Pancreas (tissue), 10 donors: ENCODE measurements around the gene VTA1. TPM values are rescaled to one million over a fixed set of nuclear protein-coding genes. Genes with fewer than 3 reads are reported as not detected.

Experiments used
- ATAC-seq, 4 donors: fragments of 200-7000 bp; cut with Tn5 transposase; one replicate each; pipeline versions ENCODE4 v1.8.0 to v1.9.1; 2020; ENCODE audit warnings: mild to moderate bottlenecking in 4 of 4, moderate library complexity in 4 of 4
- DNase-seq, 6 donors: peaks; one replicate each; pipeline ENCODE4 v3.0.0-alpha.2; 2020
- FAIRE-seq: peaks from 2 replicates; lab custom pipeline; 2012; peaks lifted over from hg19 to GRCh38; lab: Jason Lieb, UNC
- H3K27ac ChIP-seq, 4 donors: fragments of 200-600 bp; sonication (generic); 1 replicate in 3 of 4; 2 replicates in 1 of 4; pipeline versions ENCODE4 v1.5.0 to v1.8.0; 2020
- H3K27me3 ChIP-seq, 4 donors: fragments of 200-600 bp; one replicate each; pipeline ENCODE4 v1.8.0; 2021
- H3K36me3 ChIP-seq, 3 donors: fragments of 200-600 bp; sonication (generic) in 1 of 3; one replicate each; pipeline versions ENCODE4 v1.5.0 to v1.8.0; 2020 to 2021
- H3K4me1 ChIP-seq, 3 donors: fragments of 200-600 bp; one replicate each; pipeline ENCODE4 v1.8.0; 2021
- H3K4me3 ChIP-seq, 4 donors: fragments of 200-600 bp; sonication (generic) in 2 of 4; one replicate each; pipeline versions ENCODE4 v1.5.0 to v1.8.0; 2020 to 2021
- H3K9me3 ChIP-seq, 4 donors: fragments of 200-600 bp; one replicate each; pipeline ENCODE4 v1.8.0; 2021
- WGBS, 2 donors: extraction: QIAGEN DNeasy Blood & Tissue Kit; methylation state at CpG; one replicate each; pipeline ENCODE4 v1.1.7; 2013; 5-methylcytosine and 5-hydroxymethylcytosine counted together
- intact Hi-C, 3 donors: fragments of 100-400 bp; cut with DNase I; formaldehyde crosslinking; loops; one replicate each; pipeline versions ENCODE4 v1.11.1 to v1.14.2; 2022
- polyA plus RNA-seq, 2 donors: library from polyadenylated mRNA; stranded (reverse); fragments of 200-250 nt; gene quantifications; one replicate each; pipeline ENCODE4 v1.2.3, GENCODE V29; 2013
- total RNA-seq, 6 donors: library from RNA; stranded (reverse); fragmentation: NEBNext Ultra II Directional in 4 of 6; extraction: Animal tissue kit (Norgen Biotek cat#: 25700) in 4 of 6; gene quantifications; one replicate each; pipeline versions ENCODE4 v1.2.1 to v1.2.4, GENCODE V29; 2021 to 2023
- TF ChIP-seq, protein P1 (sequence below), 4 donors: fragments of 200-600 bp; sonication (generic) in 3 of 4; IDR thresholded peaks; one replicate each; pipeline versions ENCODE4 v1.5.0 to v1.8.0; 2021; ENCODE audit warnings: antibody characterized with exemption in 4 of 4
- donor health status: healthy with polysubstance abuse.
- donor health status: DM: no; HTN: no; CAD: no; lungs with moderate emphysema.
- donor health status: DM: no; HTN: no; CAD: no.
- donor health status: control.
- donor health status: control.
- donor health status: Bipolar disorder and iron deficiency.
- donor health status: DM: yes; HTN: yes; CAD: no.
- donor health status: DM: no; HTN: no; CAD: no.
- donor health status: DM: no; HTN: no; CAD: no.
- donor health status: DM: yes; HTN: yes; CAD: no.

VTA1 gene
- total and polyA plus RNA-seq, 8 donors = 6.2 to 20.3 (median 14.1) TPM

DNA sequence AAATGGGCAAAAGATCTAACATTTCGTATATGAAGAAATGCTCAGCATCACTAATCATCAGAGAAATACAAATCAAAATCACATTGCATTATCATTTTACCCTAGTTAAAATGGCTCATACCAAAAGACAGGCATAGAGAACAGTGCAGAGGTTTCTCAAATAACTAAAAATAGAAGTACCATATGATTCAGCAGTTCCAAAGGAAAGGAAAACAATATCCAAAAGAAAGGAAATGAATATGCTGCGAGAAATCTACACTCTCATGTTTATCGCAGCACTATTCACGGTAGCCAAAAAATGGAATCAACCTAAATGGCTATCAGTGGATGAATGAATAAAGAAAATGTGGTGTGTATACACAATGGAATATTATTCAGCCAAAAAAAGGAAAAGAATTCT is 63.5 kb downstream of the VTA1 start:
- no peak for ATAC-seq
- no peak for FAIRE-seq
- Histone ChIP-seq H3K27ac (no peak overlapping the region), H3K4me1 (no peaks in the 10 kb centered on the region), H3K27me3 (no peaks in the 10 kb centered on the region), H3K36me3 (peaks cover 0 to 12% (median 6%) of the 10 kb centered on the region in 3 donors), H3K4me3 (no peak overlapping the region), H3K9me3 (no peaks in the 10 kb centered on the region)
- intact Hi-C loops = no loop called here
- DNase-seq = no peak
- TF ChIP-seq, protein P1, sequence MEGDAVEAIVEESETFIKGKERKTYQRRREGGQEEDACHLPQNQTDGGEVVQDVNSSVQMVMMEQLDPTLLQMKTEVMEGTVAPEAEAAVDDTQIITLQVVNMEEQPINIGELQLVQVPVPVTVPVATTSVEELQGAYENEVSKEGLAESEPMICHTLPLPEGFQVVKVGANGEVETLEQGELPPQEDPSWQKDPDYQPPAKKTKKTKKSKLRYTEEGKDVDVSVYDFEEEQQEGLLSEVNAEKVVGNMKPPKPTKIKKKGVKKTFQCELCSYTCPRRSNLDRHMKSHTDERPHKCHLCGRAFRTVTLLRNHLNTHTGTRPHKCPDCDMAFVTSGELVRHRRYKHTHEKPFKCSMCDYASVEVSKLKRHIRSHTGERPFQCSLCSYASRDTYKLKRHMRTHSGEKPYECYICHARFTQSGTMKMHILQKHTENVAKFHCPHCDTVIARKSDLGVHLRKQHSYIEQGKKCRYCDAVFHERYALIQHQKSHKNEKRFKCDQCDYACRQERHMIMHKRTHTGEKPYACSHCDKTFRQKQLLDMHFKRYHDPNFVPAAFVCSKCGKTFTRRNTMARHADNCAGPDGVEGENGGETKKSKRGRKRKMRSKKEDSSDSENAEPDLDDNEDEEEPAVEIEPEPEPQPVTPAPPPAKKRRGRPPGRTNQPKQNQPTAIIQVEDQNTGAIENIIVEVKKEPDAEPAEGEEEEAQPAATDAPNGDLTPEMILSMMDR (IDR thresholded peaks at IDR 0.05) = no peak
- WGBS, 2 donors = 95% methylated on average over 4 of the region's 4 CpGs

DNA sequence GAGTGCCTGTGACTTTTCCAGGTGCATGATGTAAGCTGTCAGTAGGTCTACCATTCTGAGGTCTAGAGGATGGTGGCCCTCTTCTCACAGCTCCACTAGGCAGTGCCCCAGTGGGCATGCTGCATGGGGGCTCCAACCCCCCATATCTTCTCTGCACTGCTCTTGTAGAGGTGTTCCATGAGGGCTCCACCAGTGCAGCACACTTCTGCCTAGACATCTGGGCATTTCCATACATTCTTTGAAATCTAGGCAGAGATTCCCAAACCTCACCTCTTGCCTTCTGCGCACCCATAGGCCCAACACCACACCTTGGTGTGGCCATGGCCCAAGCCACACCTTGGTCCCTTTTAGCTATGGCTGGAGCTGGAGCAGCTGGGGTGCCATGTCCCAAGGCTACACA is 66.3 kb downstream of the VTA1 start:
- ATAC-seq (no peak), DNase-seq (no peak), FAIRE-seq (no peak)
- Histone ChIP-seq H3K4me3 (no peak overlapping the region), H3K27me3 (no peaks in the 10 kb centered on the region), H3K27ac (no peak overlapping the region), H3K9me3 (no peaks in the 10 kb centered on the region), H3K4me1 (no peaks in the 10 kb centered on the region), H3K36me3 (peaks cover 0 to 12% (median 6%) of the 10 kb centered on the region in 3 donors)
- TF ChIP-seq, protein P1 (IDR thresholded peaks at IDR 0.05) = no peak
- intact Hi-C loops = no loop called here
- 97 to 100% methylated on average over 1 of the region's 1 CpG for WGBS, 2 donors

DNA sequence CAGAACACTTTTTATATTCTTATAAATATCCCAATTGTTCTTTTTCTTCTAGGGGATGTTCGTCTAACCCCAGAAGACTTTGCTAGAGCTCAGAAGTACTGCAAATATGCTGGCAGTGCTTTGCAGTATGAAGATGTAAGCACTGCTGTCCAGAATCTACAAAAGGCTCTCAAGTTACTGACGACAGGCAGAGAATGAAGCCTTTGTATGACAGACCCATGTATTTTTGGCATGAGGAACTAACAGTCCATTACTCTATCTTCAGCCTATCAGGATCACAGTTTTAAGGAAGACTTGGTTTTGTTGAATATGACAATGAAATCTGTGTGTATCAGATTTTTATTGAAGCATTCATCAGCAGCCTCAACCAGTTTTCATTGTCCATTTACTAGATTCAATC is 71.4 kb downstream of the VTA1 start:
- ATAC-seq = no peak
- TF ChIP-seq, protein P1 (IDR thresholded peaks at IDR 0.05) = no peak
- H3K9me3 ChIP-seq = no peaks in the 10 kb centered on the region
- no peak for FAIRE-seq
- no peak for DNase-seq
- no peaks in the 10 kb centered on the region for H3K27me3 ChIP-seq
- WGBS, 2 donors = 69 to 75% methylated on average over 2 of the region's 2 CpGs
- no peak overlapping the region for H3K4me3 ChIP-seq
- no peaks in the 10 kb centered on the region for H3K4me1 ChIP-seq
- no peak overlapping the region for H3K27ac ChIP-seq
- intact Hi-C loops = no loop called here
- peaks cover 0 to 7% (median 0%) of the 10 kb centered on the region in 3 donors for H3K36me3 ChIP-seq

DNA sequence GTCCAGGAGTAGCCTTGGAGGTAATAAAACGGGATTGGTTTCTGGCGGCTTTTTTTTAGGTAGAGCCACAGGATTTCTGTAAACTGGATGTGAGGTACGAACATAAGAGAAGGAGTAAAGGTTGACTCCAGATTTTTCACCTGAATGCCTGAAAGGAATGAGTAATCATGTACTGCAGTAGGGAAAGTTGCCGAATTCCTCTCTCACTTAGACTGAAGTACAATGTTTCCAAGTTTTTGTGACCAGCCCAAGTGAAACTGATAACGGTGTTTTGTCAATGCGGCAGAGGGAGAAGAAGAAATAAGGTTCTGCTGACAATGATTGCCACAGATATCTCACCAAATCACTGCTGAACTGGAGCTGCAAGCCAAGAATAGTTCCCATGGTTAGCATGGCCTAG is 75.0 kb downstream of the VTA1 start:
- Histone ChIP-seq H3K27ac (no peak overlapping the region), H3K36me3 (no peaks in the 10 kb centered on the region), H3K27me3 (no peaks in the 10 kb centered on the region), H3K4me3 (no peak overlapping the region), H3K4me1 (no peaks in the 10 kb centered on the region), H3K9me3 (no peaks in the 10 kb centered on the region)
- ATAC-seq (no peak), FAIRE-seq (no peak), DNase-seq (no peak)
- TF ChIP-seq, protein P1 (IDR thresholded peaks at IDR 0.05) = no peak
- intact Hi-C loops = no loop called here
- WGBS, 2 donors = 76 to 78% methylated on average over 6 of the region's 6 CpGs

DNA sequence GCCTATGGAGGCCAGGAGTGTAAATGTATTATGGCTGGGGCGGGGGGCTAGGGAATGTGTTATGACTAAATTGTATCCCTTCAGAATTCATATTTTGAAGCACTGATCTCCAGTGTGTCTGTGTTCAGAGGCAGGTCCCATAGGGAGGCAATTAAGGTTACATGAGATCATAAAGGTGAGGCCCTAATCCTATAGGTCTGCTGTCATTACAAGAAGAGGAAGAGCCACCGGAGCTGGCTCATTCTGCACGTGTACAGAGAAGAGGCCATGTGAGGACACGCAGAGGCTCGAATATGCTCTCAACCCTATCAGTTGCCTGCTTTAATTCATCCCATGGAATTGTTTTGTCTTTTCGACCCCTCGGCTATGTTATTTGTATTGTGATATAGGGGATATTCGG is 76.9 kb downstream of the VTA1 start:
- intact Hi-C loops = no loop called here
- H3K4me3 ChIP-seq = no peak overlapping the region
- DNase-seq (no peak), FAIRE-seq (no peak), ATAC-seq (no peak)
- no peaks in the 10 kb centered on the region for H3K27me3 ChIP-seq
- H3K4me1 ChIP-seq = no peaks in the 10 kb centered on the region
- no peaks in the 10 kb centered on the region for H3K36me3 ChIP-seq
- TF ChIP-seq, protein P1 (IDR thresholded peaks at IDR 0.05) = no peak
- no peak overlapping the region for H3K27ac ChIP-seq
- no peaks in the 10 kb centered on the region for H3K9me3 ChIP-seq
- 71 to 78% methylated on average over 8 of the region's 8 CpGs for WGBS, 2 donors
